GM12874 (cell line): Measurements from ENCODE around the gene CELSR1.

Experiments
- CTCF ChIP-seq: IDR thresholded peaks from 2 replicates; pipeline ENCODE4 v1.5.1; 2011; ENCODE audit warnings: low read depth, mild to moderate bottlenecking, control low read depth, low read length, moderate library complexity; ENCODE audit not compliant: insufficient read depth

The CELSR1 gene

GRCh38 chr22:46583571-46583970 is 46.2 kb upstream of the CELSR1 start:
- no peak for TF ChIP-seq CTCF

- TF ChIP-seq CTCF, result no peak
Measured at GRCh38 chr22:46582281-46582933, 45.0 kb upstream of the CELSR1 start.

GRCh38 chr22:46581538-46582244 is 44.3 kb upstream of the CELSR1 start:
- no peak for TF ChIP-seq CTCF

GRCh38 chr22:46580940-46581537 is 43.6 kb upstream of the CELSR1 start:
- TF ChIP-seq CTCF, result no peak

DNA sequence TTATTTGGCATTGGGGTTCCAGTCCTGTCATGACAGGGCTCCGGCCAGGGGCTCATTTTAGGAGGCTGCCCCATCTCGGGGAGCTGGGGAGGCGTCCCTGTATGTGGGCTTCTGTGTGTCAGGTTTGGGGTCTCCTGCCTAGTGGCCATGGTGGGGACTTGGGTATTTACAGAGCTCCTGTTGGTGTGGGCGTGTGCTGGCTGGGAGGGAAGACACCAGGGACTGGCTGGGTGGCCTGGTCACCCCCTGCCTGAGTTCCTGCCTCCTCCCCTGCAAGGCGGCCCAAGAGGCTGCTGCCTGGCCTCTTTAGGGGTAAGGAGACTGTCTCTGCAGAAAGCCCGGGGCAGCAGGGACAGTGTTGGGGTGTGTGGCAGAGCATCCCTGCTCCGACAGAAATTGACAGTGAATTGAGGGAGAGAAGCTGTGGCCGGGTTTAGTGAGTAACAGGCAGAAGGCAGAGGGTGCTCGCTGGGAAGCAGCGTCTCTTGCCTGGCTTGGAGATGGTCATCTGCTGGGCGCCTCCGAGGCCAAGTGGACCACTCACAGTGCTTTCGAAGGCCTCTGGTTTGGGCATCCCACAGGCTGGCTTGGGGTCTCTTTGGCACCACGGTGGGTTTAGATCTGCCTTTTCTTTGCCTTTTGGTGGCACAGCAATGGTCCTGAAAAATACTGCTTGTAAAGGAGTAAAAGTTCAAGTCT is 42.5 kb upstream of the CELSR1 start:
- TF ChIP-seq CTCF, result no peak

- no peak for TF ChIP-seq CTCF
Measured at GRCh38 chr22:46578824-46579561, 41.6 kb upstream of the CELSR1 start.

DNA sequence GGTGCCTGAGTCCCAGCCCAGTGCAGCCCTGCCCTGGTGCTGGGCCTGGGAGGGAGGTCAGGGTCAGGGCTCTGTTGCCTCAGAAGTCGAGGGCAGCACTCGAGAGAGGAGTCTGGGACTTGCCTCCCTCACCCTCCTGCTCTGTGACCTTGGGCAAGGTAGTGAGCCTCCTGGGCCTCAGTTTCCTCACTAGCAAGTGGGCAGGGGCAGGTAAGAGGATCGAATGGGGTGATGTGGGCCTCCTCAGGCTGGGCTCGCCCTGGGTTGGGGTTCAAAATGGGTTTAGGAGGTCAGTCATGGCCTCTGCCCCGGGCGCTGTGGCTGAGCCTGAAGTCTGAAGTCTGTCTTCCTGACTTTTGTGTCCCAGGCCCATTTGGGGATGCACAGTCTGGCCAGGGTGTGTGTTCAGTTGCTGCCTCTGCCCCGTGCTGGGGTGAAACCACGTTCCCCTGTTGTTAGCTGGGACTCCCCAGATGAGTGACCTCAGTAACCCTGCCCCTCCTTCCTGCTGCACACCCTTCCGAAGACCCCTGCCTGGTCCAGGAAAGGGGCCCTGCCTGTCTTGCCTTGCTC is 40.9 kb upstream of the CELSR1 start:
- no peak for TF ChIP-seq CTCF
